K562 (cell line): Measurements from ENCODE around the gene TNRC6B. TPM values are rescaled to one million over a fixed set of nuclear protein-coding genes. Genes with fewer than 3 reads are reported as not detected.

ENCODE experiments used
- ATAC-seq: fragments of 200-7000 bp; cut with Tn5 transposase; 3 replicates; pipeline ENCODE4 v1.9.1; 2020; ENCODE audit warnings: moderate library complexity
- BruUV-seq: library from RNA; stranded (reverse); fragments of 400-500 nt; replicated peaks from 2 replicates; lab custom pipeline; 2021; lab: Mats Ljungman, UMichigan
- CTCF ChIA-PET: fragments of 300-600 bp; formaldehyde crosslinking; extraction: SDS; loops from one replicate; lab custom pipeline; 2021; ENCODE audit warnings: low intra/inter-chr PET ratio; lab: Yijun Ruan, JAX
- POLR2A ChIA-PET: fragments of 300-600, 350-650 bp; sonication (Branson Sonifier 250); formaldehyde crosslinking; extraction: SDS; loops from one replicate; lab custom pipeline; 2021; ENCODE audit warnings: antibody characterized with exemption, inconsistent platforms; lab: Yijun Ruan, JAX
- DNase-seq, 4 experiments: peaks; one replicate each; pipeline versions ENCODE4 v3.0.0 to v3.0.0-alpha.2; 2011 to 2018; ENCODE audit warnings: low spot score in 3 of 4, mixed read lengths in 3 of 4; ENCODE audit errors: extremely low read depth in 1 of 4
- FAIRE-seq: peaks from 2 replicates; lab custom pipeline; 2011; peaks lifted over from hg19 to GRCh38; lab: Jason Lieb, UNC
- H2AFZ ChIP-seq: 2 replicates; pipeline ENCODE4 v1.6.0; 2011; ENCODE audit warnings: low read depth, low read length, control low read depth, inconsistent platforms
- H3K27ac ChIP-seq: fragments of 200-600 bp; 3 replicates; pipeline ENCODE4 v1.8.0; 2011; ENCODE audit warnings: low read depth, mild to moderate bottlenecking, control low read depth, inconsistent platforms, low read length, moderate library complexity, mixed read lengths; ENCODE audit errors: extremely low read depth
- H3K27me3 ChIP-seq, 2 experiments: fragments of 300-600 bp in 1 of 2; 2 replicates in 1 of 2; 3 replicates in 1 of 2; pipeline versions ENCODE4 v1.6.0 to v1.8.0; 2011; ENCODE audit warnings: inconsistent platforms in 2 of 2, low read length in 2 of 2, mild to moderate bottlenecking in 1 of 2, mixed read lengths in 1 of 2, moderate library complexity in 1 of 2; ENCODE audit not compliant: control insufficient read depth in 2 of 2, insufficient read depth in 2 of 2
- H3K36me3 ChIP-seq: fragments of 300-600 bp; 3 replicates; pipeline ENCODE4 v1.8.0; 2011; ENCODE audit warnings: mild to moderate bottlenecking, low read length, inconsistent platforms; ENCODE audit not compliant: control insufficient read depth, insufficient read depth
- H3K4me1 ChIP-seq, 2 experiments: fragments of 200-600 bp in 1 of 2; replicated peaks in 1 of 2; 2 replicates in 1 of 2; 3 replicates in 1 of 2; pipeline versions ENCODE4 v1.5.1 to v1.8.0; 2011; ENCODE audit warnings: inconsistent platforms in 2 of 2, low read length in 2 of 2, mild to moderate bottlenecking in 1 of 2, mixed read lengths in 1 of 2, moderate library complexity in 1 of 2; ENCODE audit not compliant: control insufficient read depth in 2 of 2, insufficient read depth in 2 of 2
- H3K4me2 ChIP-seq: 2 replicates; pipeline ENCODE4 v1.6.1; 2011; ENCODE audit warnings: low read length, control low read depth, inconsistent platforms, mixed read lengths; ENCODE audit not compliant: insufficient read depth
- H3K4me3 ChIP-seq: fragments of 200-600 bp; sonication (generic), shearing (Covaris generic); 2 replicates; pipeline ENCODE4 v1.5.1; 2016; ENCODE audit warnings: control low read depth, inconsistent platforms
- H3K79me2 ChIP-seq: fragments of 200-600 bp; 3 replicates; pipeline ENCODE4 v1.8.0; 2011; ENCODE audit warnings: low read length, inconsistent platforms; ENCODE audit not compliant: control insufficient read depth, insufficient read depth
- H3K9ac ChIP-seq, 2 experiments: 2 replicates each; pipeline versions ENCODE4 v1.6.0 to v1.6.1; 2011; ENCODE audit warnings: low read depth in 2 of 2, low read length in 2 of 2, control low read depth in 1 of 2, inconsistent platforms in 1 of 2, mild to moderate bottlenecking in 1 of 2, mixed read lengths in 1 of 2; ENCODE audit not compliant: insufficient read depth in 1 of 2
- H3K9me1 ChIP-seq: one replicate; pipeline ENCODE4 v1.6.0; 2011; ENCODE audit warnings: inconsistent platforms, mild to moderate bottlenecking, low read length, moderate library complexity; ENCODE audit not compliant: control insufficient read depth, insufficient read depth
- H3K9me3 ChIP-seq: replicated peaks from 2 replicates; pipeline ENCODE4 v1.5.1; 2011; ENCODE audit warnings: low read depth, low read length, inconsistent platforms; ENCODE audit not compliant: control insufficient read depth, insufficient read depth
- H4K20me1 ChIP-seq: replicated peaks from 2 replicates; pipeline ENCODE4 v1.6.1; 2011; ENCODE audit warnings: low read length, inconsistent platforms, mixed read lengths; ENCODE audit not compliant: control insufficient read depth, insufficient read depth
- HCFC1 ChIP-seq: IDR thresholded peaks from 2 replicates; pipeline ENCODE4 v1.6.1; 2012; ENCODE audit warnings: low read depth, low read length, improper control_type of control experiment
- TSC22D4 ChIP-seq: fragments of 450-650 bp; IDR thresholded peaks from 2 replicates; pipeline ENCODE4 v1.6.1; 2016; ENCODE audit warnings: missing genetic modification characterization, missing biosample characterization, control low read depth
- ZNF57 ChIP-seq: fragments of 450-650 bp; formaldehyde crosslinking; IDR thresholded peaks from 2 replicates; pipeline ENCODE4 v1.4.0; 2020; ENCODE audit warnings: mild to moderate bottlenecking, moderate library complexity
- WGBS: fragments of 100-300 bp; shearing (Covaris generic); methylation state at CpG from one replicate; pipeline ENCODE4 v1.1.6; 2016; ENCODE audit warnings: low coverage, mixed read lengths; ENCODE audit not compliant: insufficient coverage; ENCODE audit errors: missing lambda C conversion rate; 5-methylcytosine and 5-hydroxymethylcytosine counted together
- in situ Hi-C: fragments of 300-500 bp; cut with MboI; formaldehyde crosslinking; loops from 4 replicates; pipeline ENCODE4 v1.15.0; 2018; ENCODE audit warnings: inconsistent platforms, mixed read lengths
- intact Hi-C: fragments of 100-400 bp; cut with micrococcal nuclease; formaldehyde crosslinking; loops from 2 replicates; pipeline ENCODE4 v1.14.2; 2022
- polyA plus RNA-seq, 8 experiments: library from polyadenylated mRNA; depleted of rRNA in 4 of 8; stranded (reverse) in 5 of 8; unstranded in 3 of 8; fragments of >200 nt; fragmentation: Nextera tagmentation in 2 of 8; fragmentation: Illumina TruSeq in 1 of 8; extraction: Ambion mirVana in 2 of 8; extraction: Trizol in 1 of 8; gene quantifications; 2 replicates each; pipeline versions ENCODE4 v1.2.1 to v1.2.3, GENCODE V29; 2011 to 2014; ENCODE audit warnings: inconsistent platforms in 1 of 8, missing spikeins in 1 of 8
- total RNA-seq, 7 experiments: library from RNA; depleted of rRNA in 6 of 7; stranded (reverse); fragments of >200 nt in 6 of 7; fragmentation: Illumina TruSeq in 2 of 7; extraction: Trizol in 2 of 7; gene quantifications; 2 replicates each; pipeline versions ENCODE4 v1.2.1 to v1.2.3, GENCODE V29; 2011 to 2021; ENCODE audit warnings: low replicate concordance in 1 of 7
- TF ChIP-seq, protein P1 (sequence below): fragments of 450-650 bp; IDR thresholded peaks from 2 replicates; pipeline ENCODE4 v1.6.1; 2016; ENCODE audit warnings: missing biosample characterization, missing genetic modification characterization

Gene TNRC6B
- total and polyA plus RNA-seq, 9 of the 15 experiments (the other 6 are each of a cell fraction or from before 2014, with no cell fraction given), result 0.96 to 18.8 (median 10.8) TPM

DNA sequence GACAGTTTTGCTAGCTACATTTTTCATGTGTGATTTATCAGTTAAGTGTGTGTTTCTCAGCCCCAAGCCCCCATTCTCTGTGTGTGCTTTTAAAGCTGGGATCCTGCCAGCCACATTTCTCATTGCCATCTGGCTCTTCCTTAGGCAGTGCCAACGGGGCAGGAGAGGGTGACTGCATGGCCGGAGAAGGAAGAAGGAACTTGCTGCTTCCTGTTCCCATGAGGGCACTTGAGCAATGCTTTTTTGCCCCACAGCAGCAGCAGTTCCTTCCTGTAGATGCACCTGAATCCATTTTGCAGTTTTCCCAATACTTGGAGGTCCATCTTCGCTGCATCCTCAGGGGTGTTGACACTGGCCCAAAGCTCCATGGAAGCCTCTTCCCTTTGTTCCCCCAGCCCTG, 37.5 kb downstream of the TNRC6B start:
- in situ Hi-C loops (no loop called here), intact Hi-C loops (no loop called here)
- Histone ChIP-seq H3K4me1 (peaks cover 3 to 5% of the 10 kb centered on the region in 2 experiments; a peak in 3 of 5 replicates), H3K27ac (no peak overlapping the region), H4K20me1 (peaks cover 16% of the 10 kb centered on the region; the same call in 1 of the 2 replicates), H3K9me3 (no peaks in the 10 kb centered on the region), H3K79me2 (peaks cover 50% of the 10 kb centered on the region), H3K9ac (no peak overlapping the region; a peak in 1 of 4 replicates), H3K4me2 (no peak overlapping the region), H3K36me3 (0 out of 3 replicates have a peak, but pooled peaks cover 3% of the 10 kb centered on the region), H3K9me1 (no peaks in the 10 kb centered on the region), H3K4me3 (no peak overlapping the region), H2AFZ (no peak overlapping the region), H3K27me3 (no peaks in the 10 kb centered on the region)
- ChIA-PET POLR2A (interaction anchor here (1.0 kb wide), 2 partner anchors 13 to 20 kb away, joined by 3 read pairs; no protein-coding TSS in a partner anchor), CTCF (no interaction called here)
- TF ChIP-seq ZNF57 (no peak), TSC22D4 (tag) (no peak), HCFC1 (no peak)
- TF ChIP-seq, protein P1, sequence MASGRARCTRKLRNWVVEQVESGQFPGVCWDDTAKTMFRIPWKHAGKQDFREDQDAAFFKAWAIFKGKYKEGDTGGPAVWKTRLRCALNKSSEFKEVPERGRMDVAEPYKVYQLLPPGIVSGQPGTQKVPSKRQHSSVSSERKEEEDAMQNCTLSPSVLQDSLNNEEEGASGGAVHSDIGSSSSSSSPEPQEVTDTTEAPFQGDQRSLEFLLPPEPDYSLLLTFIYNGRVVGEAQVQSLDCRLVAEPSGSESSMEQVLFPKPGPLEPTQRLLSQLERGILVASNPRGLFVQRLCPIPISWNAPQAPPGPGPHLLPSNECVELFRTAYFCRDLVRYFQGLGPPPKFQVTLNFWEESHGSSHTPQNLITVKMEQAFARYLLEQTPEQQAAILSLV (tag), result no peak
- FAIRE-seq, result no peak
- no TSS peak for BruUV-seq
- DNase-seq, result no peak
- ATAC-seq, result no peak
- 86% methylated on average over 3 of the region's 3 CpGs for WGBS
